Inferior parietal cortex (tissue), 1 donor: ENCODE data around the gene EYS.
"Not testable (repeated sequence)": the region's sequence is repeated elsewhere in the genome, so short reads cannot be mapped to it uniquely, and the experiment has no call there.

Experiments
- DNase-seq: peaks from one replicate; pipeline ENCODE4 v3.0.0-alpha.2; 2016; ENCODE audit errors: extremely low spot score

Gene EYS

DNA sequence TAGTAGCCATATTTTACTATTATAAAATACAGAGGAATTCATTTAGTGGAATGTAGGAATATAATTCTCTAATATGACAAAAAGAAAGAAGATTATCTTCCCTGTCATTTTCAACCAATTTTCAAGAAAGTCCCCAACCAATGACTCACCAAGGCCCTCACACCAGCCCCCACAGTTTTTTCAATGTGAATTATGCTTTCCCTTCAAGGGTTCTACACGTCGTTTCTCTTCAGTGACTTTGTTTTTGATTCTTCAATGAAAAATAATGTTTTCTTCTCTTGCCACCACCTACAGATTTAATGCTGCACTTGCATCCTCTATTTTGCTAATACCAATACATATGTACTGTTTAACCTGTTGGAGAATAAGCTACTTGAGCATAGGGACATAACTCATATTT lies 1230.1 kb downstream of the EYS start:
- DNase-seq, result no peak

DNA sequence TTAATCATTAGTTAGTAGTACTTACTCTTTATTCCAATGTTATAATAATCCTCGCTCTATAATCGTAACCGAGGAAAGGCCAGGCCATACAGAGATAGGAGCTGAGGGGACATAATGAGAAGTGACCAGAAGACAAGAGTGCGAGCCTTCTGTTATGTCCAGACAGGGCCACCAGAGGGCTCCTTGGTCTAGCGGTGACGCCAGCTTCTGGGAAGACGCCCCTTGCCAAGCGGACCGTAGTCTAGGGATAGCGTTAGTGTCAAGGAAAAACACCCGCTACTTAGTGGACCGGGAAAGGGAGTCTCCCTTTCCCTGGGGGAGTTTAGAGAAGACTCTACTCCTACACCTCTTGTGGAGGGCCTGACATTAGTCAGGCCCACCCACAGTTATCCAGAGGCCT lies 1237.6 kb downstream of the EYS start:
- not testable (repeated sequence) for DNase-seq

DNA sequence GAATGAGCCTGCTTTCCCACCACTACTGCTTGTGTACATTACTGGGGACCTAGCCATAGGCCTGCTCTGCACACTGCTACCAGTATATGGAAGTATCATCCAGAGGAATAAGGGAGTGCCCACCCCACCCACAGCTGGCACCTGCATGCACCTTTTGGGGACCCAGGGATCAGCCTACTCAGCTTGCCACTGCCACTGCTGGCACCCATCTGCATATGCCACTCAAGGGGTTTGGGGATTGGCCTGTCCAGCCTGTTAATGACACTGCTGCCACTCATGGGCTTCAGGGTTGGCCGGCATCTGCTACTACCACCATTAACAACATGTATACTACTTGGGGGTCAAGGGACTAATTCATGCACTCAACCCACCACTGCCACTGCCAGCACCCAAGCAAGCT lies 1239.4 kb downstream of the EYS start:
- DNase-seq, result no peak

DNA sequence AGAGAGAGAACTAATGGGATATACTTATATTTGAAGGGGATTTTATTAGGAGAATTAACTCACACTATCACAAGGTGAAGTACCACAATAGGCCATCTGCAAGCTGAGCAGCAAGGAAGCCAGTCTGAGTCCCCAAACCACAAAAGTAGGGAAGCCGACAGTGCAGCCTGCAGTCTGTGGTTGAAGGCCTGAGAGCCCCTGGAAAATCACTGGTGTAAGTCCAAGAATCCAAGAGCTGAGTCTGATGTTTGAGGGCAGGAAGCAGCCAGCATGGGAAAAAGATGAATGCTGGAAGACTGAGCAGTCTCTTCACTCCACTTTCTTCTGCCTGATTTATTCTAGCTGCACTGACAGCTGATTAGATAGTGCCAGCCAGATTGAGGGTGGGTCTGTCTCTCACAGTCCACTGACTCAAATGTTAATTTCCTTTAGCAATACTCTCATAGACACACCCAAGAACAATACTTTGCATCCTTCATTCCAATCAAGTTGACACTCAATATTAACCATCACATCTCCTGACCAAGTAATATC lies 1247.5 kb downstream of the EYS start:
- no peak for DNase-seq

DNA sequence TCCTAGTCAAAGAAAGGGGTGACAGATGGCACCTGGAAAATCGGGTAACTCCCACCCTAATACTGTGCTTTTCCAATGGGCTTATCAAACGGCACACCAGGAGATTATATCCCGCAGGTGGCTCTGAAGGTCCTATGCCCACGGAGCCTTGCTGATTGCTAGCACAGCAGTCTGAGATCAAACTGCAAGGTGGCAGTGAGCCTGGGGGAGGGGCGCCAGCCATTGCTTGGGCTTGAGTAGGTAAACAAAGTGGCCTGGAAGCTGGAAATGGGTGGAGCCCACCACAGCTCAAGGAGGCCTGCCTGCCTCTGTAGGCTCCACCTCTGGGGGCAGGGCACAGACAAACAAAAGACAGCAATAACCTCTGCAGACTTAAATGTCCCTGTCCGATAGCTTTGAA lies 1258.9 kb downstream of the EYS start:
- DNase-seq, result not testable (repeated sequence)

DNA sequence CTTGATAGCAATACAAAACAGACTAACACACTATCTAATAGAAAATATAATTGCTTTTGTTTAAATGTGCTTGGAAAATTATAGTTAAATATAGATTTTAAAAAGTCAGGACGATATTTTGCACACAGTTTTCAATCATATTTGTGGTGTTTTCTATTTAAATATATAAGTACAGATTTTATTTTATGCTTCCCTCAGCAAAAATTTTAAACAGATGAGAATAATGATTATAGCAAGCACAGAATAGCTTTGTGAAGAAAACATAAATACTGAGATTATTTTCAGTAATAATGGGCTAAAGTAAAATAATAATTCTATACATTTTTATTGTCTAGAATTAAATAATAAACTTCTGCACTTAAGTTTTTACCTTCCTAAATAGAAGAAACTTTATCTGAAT lies 1262.0 kb downstream of the EYS start:
- DNase-seq, result no peak

DNA sequence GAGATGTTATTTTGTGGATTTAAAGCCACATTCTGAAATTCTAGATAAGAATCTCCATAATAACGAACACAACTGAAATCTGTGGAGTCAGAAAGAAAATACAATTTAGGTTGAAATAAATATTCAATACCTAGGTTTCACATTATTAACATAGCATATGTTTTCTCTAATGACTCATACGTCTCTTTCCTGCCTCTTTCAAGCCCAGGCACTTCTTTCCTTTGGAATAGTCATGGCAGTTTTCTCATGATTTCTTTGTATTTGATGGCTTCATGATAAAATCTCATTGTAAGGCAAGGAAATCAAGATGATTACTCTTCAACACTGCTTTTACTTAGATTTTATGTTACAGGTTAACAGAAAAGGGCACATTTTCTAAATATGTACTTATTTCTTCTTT lies 1267.8 kb downstream of the EYS start:
- no peak for DNase-seq

DNA sequence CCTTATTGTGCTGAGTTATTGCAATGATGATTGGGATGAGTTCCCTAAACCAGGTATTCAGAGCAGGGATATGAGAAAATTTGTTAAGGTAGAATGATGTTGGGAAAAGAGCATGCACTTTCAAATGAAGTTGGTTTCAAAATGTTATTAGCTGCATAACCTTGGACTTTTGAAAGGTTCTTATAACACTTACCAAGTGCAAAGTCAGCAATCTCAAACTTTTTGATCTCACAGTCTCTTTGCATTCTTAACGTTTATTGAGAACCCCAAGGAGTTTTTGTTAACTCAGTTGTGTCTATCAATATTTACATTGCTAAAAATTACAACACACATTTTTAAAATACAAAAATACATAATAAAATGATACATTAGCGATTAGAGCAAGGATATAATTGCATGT lies 1269.0 kb downstream of the EYS start:
- DNase-seq, result no peak

DNA sequence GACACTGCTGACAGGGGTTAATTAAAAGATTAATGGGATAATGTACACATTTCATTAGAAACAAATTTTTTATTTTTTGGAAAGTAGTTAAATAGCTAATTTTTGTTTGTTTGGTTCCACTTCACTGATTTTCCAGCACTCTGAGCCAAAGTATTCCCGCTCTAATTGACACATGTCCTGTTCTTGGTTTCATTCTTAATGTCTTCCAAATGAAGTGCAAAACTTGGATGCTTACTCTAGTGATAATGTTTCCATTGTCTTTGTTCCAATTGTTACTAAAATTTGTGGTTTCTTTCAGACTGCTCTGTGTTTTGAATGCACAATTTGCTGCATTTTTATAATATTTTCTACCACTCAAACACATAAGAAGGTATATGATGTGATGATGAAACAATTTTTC lies 1277.1 kb downstream of the EYS start:
- DNase-seq, result no peak

DNA sequence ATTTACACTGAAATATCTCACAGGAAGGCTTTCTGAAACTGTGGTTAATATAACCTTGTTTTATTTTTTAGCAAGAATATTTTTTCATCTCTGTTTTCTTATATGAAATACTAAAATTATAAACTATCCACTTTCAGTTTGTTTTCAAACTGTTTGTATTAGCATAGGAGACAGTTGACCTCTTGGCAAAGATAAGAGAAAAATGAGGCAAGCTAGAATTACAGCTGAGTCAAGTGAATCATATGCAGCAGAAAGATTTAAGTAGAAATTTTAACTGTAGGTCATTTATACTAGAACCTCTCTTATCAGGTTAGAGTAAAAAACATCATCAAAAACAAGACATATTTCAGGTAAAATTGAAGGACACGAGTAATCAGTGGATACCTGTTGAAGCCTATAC lies 1278.8 kb downstream of the EYS start:
- DNase-seq, result no peak

DNA sequence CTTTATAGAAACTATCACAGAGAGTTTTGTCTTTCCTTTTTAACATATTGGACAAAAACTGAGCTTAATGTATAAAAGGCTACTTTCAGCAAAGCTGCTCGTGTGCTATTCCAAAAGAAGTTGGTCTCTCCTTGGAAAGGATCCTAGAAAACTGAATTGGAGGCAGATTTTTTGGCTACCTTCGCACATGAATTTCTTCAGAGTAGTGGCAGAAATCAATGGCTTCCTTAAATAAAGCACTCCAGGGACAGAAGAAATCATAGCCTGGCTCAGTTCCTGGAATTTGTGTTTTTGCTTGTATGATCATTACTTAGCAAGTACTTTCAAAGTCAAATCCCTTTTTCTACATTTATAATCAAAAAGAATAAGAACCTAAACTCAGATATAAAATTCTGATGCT lies 1291.1 kb downstream of the EYS start:
- peak; percentile 69 for DNase-seq

DNA sequence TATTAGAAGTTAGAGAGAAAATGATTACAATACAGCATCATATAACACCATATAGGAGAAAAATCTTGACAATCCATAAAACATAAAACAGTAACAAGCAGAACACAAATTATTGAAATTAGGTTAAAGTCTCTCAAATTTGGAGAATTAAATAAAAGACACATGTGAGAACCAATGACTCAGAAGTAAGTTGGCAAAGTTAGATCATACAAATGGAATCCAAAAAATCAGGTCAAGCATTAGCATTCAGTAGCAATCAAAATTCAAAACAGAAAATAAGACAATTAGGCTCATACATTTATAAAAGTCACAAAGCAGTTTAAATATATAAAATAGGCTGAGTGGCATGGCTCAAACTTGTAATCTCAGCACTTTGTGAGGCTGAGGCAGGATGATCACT lies 1295.8 kb downstream of the EYS start:
- DNase-seq, result no peak

DNA sequence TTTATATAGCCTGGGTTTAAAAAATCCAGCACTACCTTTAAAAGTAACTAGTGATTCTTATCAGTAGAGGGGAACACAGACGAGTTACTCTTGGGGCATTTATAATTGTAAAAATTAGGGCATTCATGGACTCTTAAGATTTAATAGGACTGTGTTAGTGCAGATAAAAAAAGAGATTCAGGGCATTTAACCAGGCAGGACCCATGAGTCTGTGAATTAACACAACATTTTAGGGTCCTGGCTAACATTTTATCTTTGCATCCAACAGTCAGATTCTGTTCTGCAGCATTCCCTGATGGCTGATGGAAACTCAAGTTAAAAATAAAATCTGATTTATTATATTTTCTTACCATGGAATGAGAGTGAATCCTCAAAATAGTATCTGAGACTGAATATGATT lies 1297.1 kb downstream of the EYS start:
- DNase-seq, result no peak

DNA sequence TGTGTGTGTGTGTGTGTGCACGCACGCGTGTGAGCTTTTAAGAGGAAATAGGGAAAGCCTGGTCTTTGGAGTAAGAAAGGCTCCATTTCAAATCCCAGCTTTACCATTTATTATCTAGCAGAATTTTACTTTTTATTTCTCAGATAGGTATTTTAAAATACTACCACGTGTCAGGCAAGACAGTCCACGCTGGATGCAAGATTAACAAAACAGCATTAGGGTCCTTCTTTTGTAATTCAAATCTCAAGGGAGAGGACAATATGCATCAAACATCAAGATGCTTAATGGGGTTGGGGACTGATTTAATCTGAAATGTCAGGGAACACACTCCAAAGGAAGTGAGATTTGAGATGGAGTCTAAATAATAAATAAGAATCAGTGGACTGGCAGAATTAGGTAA lies 1302.6 kb downstream of the EYS start:
- no peak for DNase-seq

DNA sequence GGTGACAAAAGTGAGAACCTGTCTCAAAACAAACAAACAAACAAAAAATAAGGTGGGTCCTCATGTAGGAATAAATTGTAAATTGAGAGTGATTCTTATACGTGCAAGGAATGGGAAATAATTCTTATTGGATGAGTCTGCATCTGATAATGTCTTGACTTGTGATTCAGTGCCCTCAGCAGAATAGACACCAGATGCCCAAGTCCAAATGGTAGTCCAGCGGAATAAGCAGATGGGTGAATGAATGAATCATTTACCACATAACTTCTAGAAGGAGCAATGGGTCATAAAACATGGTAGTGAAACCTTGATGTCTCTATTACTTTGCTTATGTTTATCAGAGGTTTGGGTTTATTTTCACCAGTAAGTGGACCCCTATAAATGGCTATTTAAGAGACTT lies 1323.7 kb downstream of the EYS start:
- no peak for DNase-seq

DNA sequence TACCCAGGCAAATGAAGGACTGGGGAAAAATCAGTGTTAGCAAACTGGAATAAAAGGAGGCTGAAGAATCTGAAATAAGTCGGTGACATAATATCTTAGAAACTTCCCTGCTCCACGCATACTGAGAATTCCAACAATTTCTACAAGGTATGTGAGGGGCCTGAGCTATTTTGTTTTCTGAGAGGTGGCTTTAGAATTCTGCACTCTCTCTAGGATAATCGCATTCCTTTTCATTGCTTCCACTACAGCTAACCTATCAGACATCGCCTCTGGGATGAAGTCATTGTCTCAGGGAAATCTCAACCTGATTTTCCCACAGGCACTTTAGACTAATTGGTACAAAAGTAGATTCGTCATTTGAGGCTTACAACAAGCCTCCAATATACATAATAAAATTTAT lies 1330.6 kb downstream of the EYS start:
- no peak for DNase-seq

DNA sequence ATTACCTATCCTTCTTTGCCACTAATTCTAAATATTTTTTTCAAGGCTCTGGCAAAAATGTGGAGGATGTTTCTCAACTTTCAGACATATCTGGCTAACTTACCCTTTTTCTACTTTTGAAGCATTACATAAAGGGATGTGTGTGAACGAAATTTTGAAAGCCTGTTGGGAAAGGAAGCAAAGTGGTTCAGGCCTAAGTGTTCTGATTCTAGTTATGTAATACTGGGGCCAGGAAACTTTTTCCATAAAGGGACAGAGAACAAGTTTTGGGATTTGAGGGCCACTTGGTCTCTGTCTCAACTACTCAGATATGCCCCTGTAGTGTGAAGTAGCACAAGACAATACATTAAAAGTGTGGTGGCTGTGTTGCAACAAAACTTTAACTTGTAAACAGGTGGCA lies 1349.6 kb downstream of the EYS start:
- no peak for DNase-seq

DNA sequence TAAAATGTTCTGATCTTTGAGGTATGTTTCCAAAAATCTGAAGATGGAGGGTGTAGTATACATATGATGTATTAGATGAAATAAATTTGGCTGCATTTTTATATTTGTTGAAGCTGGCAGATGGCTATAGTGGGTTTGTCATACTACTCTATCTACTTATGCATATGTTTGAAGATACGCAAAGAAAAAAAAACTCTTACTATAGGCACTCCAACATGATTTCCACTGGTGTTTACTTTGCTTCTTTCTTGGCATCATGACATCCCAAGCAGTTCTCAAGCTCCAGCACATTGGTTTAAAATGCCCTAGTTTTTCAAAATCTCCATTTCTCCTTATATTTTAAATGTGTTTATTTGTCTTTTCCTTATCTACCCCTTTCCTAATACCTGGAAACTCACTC lies 1359.6 kb downstream of the EYS start:
- DNase-seq, result no peak

DNA sequence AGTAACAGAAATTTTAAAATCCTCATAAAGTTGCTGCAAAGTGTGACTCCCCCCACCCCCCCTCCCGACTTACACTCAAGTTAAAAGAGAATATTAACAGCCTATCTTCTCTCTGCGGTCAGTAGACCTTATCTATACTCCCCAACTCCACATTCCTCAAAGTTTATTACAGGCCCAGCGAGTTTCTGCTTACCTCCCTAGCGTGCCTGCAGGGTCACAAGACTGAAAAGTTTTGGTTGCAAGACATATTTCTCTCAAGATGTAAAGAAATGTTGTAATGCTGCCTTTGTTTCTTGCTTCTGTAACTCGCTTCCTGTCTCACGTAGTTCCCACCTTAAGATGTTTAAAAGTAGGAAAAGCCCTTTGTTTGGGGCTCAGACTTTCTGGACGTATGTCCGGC lies 1371.8 kb downstream of the EYS start:
- DNase-seq, result no peak

DNA sequence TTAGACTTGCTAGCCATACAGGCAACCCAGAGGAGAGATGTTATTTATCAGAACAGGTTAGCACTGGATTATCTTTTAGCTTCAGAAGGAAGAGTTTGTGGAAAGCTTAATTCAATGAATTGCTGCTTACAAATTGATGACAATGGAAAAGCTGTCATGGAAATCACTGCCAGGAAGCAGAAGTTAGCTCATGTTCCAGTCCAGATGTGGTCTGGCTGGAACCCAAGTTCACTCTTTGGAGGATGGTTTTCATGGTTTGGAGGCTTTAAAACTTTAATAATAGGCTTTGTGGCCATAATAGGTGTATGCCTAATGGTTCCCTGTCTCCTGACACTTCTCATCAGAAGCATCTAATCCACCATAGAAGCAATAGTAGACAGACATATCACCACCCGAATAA lies 1372.4 kb downstream of the EYS start:
- DNase-seq, result no peak

DNA sequence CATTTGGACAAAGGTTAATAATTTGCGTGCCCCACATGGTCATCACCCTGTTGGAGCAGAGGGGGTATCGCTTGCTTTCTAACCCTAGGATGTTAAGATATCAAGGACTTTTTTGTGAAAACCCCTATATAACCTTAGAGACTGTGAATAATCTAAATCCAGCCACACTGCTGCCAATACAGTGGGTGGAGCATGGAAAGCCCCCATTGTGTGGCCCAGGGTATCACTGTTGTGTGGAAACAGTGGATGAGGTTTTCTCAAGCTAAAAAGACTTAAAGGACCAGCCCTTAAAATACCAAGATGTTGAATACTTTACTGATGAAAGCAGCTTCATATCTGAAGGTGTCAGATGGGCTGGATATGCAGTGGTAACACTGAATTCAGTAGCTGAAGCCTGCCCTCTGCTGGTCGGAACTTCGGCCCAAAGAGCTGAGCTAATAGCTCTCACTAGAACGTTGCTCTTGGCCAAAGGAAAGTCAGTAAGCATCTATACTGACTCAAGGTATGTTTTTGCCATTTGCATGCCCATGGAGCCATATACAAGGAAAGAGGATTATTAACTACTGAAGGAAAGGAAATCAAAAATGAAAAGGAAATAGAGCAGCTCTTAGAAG lies 1376.2 kb downstream of the EYS start:
- peak; percentile 74 for DNase-seq

DNA sequence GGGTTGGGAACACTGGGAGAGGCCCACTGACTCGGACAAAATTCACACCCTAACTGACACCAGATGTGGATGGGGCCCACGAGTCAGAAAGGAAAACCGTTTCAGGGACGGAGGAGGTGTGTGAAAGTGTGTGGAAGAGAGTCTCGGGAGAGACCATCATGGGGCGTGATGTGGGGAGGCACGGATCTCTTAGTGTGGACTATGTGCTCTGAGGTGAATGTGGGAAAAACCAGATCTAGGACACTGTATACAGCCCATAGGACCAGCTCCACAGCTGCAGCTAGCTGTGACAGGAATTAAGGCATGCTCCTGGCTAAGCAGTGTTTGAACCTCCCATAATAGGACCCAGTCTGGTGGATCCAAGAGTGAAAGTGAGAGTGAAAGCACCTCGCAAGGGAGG lies 1380.1 kb downstream of the EYS start:
- no peak for DNase-seq

DNA sequence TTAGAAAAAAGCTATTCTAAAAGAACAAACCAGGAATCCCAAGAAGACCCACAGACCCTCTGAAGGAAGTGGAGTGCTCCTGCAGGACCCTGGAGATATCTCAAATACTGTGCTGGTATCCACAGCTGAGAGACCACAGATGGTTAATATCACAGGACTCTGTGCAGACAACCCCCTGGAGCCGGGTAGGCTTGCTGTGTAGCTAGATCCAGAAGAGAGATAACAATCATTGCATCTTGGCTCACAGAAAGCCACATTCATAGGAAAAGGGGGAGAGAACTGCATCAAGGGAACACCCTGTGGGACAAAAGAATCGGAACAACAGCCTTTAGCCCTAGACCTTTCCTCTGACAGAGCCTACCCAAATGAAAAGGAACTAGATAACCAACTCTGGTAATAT lies 1381.9 kb downstream of the EYS start:
- no peak for DNase-seq

DNA sequence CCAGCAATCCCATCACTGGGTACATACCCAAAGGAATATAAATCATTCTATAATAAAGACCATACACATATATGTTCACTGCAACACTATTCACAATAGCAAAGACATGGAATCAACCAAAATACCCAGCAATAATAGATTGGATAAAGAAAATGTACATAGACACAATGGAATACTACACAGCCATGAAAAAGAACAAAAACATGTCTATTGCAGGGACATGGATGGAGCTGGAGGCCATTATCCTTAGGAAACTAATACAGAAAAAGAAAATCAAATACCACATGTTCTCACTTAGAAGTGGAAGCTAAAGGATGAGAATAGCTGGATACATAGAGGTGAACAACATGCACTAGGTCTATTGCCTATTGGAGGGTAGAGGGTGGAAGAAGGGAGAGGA lies 1396.8 kb downstream of the EYS start:
- DNase-seq, result no peak
